LNCAP (cell line): ENCODE measurements around the gene FBLN2.

Source experiments
- TF ChIP-seq, protein P1 (sequence below): fragments of 450-650 bp; IDR thresholded peaks from 2 replicates; pipeline ENCODE4 v1.5.1; 2017; ENCODE audit warnings: mild to moderate bottlenecking

Gene FBLN2

GRCh38 chr3:13597661-13598060 is 48.7 kb downstream of the FBLN2 start:
- TF ChIP-seq, protein P1, sequence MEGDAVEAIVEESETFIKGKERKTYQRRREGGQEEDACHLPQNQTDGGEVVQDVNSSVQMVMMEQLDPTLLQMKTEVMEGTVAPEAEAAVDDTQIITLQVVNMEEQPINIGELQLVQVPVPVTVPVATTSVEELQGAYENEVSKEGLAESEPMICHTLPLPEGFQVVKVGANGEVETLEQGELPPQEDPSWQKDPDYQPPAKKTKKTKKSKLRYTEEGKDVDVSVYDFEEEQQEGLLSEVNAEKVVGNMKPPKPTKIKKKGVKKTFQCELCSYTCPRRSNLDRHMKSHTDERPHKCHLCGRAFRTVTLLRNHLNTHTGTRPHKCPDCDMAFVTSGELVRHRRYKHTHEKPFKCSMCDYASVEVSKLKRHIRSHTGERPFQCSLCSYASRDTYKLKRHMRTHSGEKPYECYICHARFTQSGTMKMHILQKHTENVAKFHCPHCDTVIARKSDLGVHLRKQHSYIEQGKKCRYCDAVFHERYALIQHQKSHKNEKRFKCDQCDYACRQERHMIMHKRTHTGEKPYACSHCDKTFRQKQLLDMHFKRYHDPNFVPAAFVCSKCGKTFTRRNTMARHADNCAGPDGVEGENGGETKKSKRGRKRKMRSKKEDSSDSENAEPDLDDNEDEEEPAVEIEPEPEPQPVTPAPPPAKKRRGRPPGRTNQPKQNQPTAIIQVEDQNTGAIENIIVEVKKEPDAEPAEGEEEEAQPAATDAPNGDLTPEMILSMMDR: no peak

- TF ChIP-seq, protein P1: no peak
These were observed 49.3 kb downstream of the FBLN2 start for GRCh38 chr3:13598201-13598600.

- TF ChIP-seq, protein P1: no peak
These were observed 50.3 kb downstream of the FBLN2 start for GRCh38 chr3:13598926-13599886.

- TF ChIP-seq, protein P1: no peak
These were observed 51.0 kb downstream of the FBLN2 start for GRCh38 chr3:13599887-13600450.

DNA sequence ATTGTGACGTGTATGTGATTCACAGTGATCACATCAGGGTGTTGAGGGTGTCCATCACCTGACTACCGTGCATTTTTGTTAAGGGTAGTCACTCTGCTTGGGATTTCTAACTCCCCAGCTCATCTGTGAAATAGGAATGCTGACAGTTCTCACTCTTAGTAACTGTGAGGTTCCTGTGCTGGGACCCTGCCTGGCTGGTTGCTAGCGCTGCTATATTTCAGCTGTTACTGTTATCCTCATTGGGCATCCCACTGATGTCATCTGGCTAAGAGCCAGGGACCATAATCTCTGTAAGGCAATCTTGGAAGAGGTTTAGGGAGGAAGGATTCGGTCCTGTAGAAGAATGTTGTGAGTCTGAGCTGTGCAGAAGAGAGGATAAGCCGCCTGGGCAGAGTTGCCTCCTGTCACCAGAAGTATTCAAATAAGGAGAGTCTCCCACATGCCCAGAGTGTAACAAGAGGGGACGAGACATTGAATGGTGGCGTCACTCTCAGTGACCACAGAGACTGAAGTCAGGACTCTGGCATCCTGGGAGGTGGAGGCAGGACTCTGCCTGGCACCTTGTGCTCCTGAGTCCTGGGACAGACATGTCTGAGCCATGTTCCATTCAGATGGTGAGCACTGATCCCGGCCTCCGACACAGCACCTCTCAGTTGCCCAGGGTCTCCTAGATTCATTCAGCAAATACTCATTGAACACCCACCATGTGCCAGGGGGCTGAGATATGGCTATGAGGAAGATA is 52.2 kb downstream of the FBLN2 start:
- TF ChIP-seq, protein P1: no peak

GRCh38 chr3:13601692-13602080 is 52.8 kb downstream of the FBLN2 start:
- TF ChIP-seq, protein P1: no peak

- TF ChIP-seq, protein P1: no peak
These were observed 56.6 kb downstream of the FBLN2 start for GRCh38 chr3:13605555-13605954.
